ENCODE data around the gene DAND5. TPM values are rescaled to one million over a fixed set of nuclear protein-coding genes. Genes with fewer than 3 reads are reported as not detected.

Gene DAND5
- total and polyA plus RNA-seq, 9 of the 15 experiments (the other 6 are each of a cell fraction or from before 2014, with no cell fraction given) = 0.22 to 0.83 (median 0.60) TPM

DNA sequence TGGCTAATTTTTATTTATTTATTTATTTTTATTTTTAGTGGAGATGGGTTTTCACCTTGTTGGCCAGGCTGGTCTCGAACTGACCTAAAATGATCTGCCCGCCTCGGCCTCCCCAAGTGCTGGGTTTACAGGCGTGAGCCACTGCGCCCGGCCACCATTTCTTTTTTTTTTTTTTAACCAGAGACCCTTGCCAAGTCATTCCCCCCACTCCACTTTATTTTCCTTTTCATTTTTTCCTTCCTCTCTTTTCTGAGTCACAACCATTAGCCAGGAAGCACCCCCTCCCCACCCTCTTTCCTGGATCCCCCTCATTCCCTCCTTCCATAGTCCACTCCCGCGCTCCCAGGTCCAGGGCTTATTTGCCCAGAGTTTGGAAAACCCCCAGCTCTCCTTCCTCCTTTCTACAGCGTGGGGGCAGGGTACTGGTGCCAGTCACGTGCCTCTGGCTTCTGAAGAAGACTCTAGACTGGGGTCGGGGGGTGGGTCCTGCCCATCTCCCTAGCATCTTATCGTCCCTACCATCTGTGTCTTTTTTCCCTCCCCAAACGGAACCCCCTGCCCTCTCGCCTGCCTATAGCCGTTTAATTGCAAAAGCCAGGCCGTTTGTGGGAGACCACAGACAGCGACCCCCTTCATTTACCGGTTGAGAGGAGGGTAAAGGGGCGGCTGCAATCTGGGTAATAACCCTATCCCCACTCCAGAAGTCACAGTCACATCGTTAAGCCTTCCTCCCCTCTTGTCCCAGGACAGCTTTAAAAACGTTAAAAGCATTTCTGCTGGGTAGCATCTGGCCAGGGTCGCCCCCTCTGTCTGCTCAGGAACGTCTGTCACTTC is 32.1 kb upstream of the DAND5 start (continued):
- TF ChIP-seq, protein P1, sequence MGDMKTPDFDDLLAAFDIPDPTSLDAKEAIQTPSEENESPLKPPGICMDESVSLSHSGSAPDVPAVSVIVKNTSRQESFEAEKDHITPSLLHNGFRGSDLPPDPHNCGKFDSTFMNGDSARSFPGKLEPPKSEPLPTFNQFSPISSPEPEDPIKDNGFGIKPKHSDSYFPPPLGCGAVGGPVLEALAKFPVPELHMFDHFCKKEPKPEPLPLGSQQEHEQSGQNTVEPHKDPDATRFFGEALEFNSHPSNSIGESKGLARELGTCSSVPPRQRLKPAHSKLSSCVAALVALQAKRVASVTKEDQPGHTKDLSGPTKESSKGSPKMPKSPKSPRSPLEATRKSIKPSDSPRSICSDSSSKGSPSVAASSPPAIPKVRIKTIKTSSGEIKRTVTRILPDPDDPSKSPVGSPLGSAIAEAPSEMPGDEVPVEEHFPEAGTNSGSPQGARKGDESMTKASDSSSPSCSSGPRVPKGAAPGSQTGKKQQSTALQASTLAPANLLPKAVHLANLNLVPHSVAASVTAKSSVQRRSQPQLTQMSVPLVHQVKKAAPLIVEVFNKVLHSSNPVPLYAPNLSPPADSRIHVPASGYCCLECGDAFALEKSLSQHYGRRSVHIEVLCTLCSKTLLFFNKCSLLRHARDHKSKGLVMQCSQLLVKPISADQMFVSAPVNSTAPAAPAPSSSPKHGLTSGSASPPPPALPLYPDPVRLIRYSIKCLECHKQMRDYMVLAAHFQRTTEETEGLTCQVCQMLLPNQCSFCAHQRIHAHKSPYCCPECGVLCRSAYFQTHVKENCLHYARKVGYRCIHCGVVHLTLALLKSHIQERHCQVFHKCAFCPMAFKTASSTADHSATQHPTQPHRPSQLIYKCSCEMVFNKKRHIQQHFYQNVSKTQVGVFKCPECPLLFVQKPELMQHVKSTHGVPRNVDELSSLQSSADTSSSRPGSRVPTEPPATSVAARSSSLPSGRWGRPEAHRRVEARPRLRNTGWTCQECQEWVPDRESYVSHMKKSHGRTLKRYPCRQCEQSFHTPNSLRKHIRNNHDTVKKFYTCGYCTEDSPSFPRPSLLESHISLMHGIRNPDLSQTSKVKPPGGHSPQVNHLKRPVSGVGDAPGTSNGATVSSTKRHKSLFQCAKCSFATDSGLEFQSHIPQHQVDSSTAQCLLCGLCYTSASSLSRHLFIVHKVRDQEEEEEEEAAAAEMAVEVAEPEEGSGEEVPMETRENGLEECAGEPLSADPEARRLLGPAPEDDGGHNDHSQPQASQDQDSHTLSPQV (IDR thresholded peaks at IDR 0.05) = 0 out of 2 replicates have a peak, but pooled peaks have one; percentile 53
- TF ChIP-seq, protein P2, sequence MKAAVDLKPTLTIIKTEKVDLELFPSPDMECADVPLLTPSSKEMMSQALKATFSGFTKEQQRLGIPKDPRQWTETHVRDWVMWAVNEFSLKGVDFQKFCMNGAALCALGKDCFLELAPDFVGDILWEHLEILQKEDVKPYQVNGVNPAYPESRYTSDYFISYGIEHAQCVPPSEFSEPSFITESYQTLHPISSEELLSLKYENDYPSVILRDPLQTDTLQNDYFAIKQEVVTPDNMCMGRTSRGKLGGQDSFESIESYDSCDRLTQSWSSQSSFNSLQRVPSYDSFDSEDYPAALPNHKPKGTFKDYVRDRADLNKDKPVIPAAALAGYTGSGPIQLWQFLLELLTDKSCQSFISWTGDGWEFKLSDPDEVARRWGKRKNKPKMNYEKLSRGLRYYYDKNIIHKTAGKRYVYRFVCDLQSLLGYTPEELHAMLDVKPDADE (conservative IDR thresholded peaks at IDR 0.05; ENCODE audit: control insufficient read depth, low read depth, low read length) = no peak
- TF ChIP-seq, protein P3, sequence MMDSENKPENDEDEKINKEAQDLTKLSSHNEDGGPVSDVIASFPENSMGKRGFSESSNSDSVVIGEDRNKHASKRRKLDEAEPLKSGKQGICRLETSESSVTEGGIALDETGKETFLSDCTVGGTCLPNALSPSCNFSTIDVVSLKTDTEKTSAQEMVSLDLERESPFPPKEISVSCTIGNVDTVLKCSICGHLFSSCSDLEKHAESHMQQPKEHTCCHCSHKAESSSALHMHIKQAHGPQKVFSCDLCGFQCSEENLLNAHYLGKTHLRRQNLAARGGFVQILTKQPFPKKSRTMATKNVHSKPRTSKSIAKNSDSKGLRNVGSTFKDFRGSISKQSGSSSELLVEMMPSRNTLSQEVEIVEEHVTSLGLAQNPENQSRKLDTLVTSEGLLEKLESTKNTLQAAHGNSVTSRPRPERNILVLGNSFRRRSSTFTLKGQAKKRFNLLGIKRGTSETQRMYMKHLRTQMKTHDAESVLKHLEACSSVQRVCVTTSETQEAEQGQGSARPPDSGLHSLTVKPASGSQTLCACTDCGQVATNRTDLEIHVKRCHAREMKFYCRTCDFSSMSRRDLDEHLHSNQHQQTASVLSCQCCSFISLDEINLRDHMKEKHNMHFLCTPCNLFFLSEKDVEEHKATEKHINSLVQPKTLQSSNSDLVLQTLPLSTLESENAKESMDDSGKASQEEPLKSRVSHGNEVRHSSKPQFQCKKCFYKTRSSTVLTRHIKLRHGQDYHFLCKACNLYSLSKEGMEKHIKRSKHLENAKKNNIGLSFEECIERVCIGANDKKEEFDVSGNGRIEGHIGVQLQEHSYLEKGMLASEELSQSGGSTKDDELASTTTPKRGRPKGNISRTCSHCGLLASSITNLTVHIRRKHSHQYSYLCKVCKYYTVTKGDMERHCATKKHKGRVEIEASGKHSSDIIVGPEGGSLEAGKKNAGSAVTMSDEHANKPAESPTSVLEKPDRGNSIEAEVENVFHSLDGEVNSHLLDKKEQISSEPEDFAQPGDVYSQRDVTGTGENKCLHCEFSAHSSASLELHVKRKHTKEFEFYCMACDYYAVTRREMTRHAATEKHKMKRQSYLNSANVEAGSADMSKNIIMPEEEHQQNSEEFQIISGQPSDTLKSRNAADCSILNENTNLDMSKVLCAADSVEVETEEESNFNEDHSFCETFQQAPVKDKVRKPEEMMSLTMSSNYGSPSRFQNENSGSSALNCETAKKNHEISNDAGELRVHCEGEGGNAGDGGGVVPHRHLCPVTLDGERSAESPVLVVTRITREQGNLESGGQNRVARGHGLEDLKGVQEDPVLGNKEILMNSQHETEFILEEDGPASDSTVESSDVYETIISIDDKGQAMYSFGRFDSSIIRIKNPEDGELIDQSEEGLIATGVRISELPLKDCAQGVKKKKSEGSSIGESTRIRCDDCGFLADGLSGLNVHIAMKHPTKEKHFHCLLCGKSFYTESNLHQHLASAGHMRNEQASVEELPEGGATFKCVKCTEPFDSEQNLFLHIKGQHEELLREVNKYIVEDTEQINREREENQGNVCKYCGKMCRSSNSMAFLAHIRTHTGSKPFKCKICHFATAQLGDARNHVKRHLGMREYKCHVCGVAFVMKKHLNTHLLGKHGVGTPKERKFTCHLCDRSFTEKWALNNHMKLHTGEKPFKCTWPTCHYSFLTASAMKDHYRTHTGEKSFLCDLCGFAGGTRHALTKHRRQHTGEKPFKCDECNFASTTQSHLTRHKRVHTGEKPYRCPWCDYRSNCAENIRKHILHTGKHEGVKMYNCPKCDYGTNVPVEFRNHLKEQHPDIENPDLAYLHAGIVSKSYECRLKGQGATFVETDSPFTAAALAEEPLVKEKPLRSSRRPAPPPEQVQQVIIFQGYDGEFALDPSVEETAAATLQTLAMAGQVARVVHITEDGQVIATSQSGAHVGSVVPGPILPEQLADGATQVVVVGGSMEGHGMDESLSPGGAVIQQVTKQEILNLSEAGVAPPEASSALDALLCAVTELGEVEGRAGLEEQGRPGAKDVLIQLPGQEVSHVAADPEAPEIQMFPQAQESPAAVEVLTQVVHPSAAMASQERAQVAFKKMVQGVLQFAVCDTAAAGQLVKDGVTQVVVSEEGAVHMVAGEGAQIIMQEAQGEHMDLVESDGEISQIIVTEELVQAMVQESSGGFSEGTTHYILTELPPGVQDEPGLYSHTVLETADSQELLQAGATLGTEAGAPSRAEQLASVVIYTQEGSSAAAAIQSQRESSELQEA (IDR thresholded peaks at IDR 0.05; ENCODE audit: low read depth) = no peak
- TF ChIP-seq PHF8 (IDR thresholded peaks at IDR 0.05; ENCODE audit: borderline replicate concordance, low read length) = no peak
- TF ChIP-seq ZNF263 (CRISPR knock-in tag; IDR thresholded peaks at IDR 0.05; ENCODE audit: borderline replicate concordance) = peak; percentile 44; the same call in 1 of the 2 replicates
- TF ChIP-seq TOE1 (IDR thresholded peaks at IDR 0.05; ENCODE audit: borderline replicate concordance) = peak; percentile 12; the same call in 1 of the 2 replicates
- TF ChIP-seq TOE1 (CRISPR knock-in tag; IDR thresholded peaks at IDR 0.05; ENCODE audit: borderline replicate concordance, low read depth) = no peak
- no peak for TF ChIP-seq ELF4 (CRISPR knock-in tag; IDR thresholded peaks at IDR 0.05)
- TF ChIP-seq CBFA2T2 (conservative IDR thresholded peaks at IDR 0.05) = 0 out of 2 replicates have a peak, but pooled peaks have one; percentile 18
- TF ChIP-seq, protein P4, sequence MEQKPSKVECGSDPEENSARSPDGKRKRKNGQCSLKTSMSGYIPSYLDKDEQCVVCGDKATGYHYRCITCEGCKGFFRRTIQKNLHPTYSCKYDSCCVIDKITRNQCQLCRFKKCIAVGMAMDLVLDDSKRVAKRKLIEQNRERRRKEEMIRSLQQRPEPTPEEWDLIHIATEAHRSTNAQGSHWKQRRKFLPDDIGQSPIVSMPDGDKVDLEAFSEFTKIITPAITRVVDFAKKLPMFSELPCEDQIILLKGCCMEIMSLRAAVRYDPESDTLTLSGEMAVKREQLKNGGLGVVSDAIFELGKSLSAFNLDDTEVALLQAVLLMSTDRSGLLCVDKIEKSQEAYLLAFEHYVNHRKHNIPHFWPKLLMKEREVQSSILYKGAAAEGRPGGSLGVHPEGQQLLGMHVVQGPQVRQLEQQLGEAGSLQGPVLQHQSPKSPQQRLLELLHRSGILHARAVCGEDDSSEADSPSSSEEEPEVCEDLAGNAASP (IDR thresholded peaks at IDR 0.05) = no peak
- TF ChIP-seq PTTG1 (tag; IDR thresholded peaks at IDR 0.05; ENCODE audit: low read depth) = no peak

Data from K562 (cell line).